Activated CD4-positive, alpha-beta T cell treated with anti-CD3 and anti-CD28 coated beads, Interleukin-10, Interleukin-2, amounts not matched to agents 100 ng/mL and 50 ng/mL, durations not matched to agents 16 hours and 8 hours (primary cell): ENCODE measurements around the gene IFIT2.
"Not testable (repeated sequence)": the region's sequence is repeated elsewhere in the genome, so short reads cannot be mapped to it uniquely, and the experiment has no call there.

ENCODE experiments used
- DNase-seq: peaks from one replicate; pipeline ENCODE4 v3.0.0-alpha.2; 2020

Gene IFIT2

DNA sequence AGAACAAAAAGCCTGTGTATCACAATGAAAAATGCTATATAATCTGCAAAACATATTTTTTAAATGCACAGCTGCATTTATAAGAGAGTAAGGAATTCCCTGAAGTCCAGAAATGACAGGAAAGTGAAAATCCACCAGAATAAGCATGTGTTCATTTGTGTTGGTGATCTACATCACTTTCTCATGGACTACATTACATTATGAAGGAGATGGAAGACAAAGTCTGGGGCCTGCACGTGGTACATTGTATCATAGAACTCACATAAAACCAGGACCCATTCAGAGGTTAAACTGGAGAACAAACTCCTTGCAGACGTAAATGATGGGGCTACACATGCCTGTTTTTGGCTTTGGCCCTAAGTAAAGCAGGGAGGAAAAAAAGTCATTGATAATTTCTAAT lies 42.3 kb downstream of the IFIT2 start:
- no peak for DNase-seq

DNA sequence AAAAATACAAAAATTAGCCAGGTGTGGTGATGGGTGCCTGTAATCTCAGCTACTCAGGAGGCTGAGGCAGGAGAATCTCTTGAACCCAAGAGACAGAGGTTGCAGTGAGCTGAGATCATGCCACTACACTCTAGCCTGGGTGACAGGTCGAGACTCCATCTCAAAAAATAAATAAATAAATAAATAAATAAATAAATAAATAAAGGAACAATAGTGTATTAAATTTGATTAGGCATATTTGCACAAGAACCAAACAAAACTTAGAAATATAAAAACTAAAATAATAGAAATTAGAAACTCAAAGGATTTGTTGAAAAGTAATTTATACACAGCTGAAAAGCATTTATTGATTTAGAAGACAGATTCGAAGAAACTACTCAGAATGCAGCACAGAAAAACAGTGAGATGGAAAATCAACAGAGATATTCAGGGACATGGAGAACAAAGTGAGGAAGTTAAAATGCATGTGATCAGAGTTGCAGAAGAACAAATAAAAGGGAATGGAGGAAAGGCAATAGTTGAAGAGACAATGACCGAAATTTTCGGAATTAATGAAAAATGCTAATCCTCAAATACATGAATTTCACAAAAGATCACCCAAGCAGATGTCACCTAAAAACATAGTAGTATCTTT lies 43.6 kb downstream of the IFIT2 start:
- DNase-seq, result no peak

- no peak for DNase-seq
Observed at GRCh38 chr10:89346405-89347254, 44.8 kb downstream of the IFIT2 start.

GRCh38 chr10:89347701-89348457 lies 46.0 kb downstream of the IFIT2 start:
- DNase-seq, result no peak

DNA sequence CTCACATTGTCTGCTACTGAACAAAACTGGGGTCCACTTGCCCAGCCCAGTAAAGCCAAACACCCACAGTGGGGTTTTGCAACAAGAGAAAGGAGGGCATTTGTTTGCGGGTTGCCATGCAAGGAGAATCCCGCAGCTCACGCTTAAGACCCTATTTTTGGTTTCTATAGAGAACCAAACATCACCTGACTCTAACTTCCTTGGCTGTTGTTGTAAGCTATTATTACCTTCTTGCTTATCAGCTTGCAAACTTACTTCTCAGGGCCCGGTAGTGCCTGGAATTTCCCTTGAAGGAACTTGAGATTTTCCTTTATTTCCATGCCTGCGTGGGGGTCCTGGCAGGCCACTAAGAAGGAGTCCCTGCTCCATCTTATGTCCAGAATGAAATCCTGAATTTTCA lies 46.6 kb downstream of the IFIT2 start:
- DNase-seq, result no peak

DNA sequence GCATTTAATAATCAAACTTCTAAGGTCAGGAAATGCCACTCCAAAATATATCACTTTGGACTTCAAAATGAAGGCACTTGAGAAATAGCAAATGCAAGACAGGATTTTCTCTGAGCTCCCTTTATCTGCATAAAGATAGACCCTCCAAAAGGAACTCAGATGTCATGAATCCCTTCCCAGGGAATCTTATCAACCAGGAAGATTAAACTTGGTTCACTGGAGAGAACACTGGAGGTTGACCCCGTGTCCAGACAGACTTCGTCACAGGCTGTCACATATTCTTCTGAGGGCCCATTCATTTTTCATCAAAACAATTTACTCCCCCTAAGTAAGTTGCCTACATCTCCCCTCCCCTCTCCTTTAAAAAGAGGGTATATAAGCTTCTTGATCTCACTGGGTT lies 47.1 kb downstream of the IFIT2 start:
- no peak for DNase-seq

DNA sequence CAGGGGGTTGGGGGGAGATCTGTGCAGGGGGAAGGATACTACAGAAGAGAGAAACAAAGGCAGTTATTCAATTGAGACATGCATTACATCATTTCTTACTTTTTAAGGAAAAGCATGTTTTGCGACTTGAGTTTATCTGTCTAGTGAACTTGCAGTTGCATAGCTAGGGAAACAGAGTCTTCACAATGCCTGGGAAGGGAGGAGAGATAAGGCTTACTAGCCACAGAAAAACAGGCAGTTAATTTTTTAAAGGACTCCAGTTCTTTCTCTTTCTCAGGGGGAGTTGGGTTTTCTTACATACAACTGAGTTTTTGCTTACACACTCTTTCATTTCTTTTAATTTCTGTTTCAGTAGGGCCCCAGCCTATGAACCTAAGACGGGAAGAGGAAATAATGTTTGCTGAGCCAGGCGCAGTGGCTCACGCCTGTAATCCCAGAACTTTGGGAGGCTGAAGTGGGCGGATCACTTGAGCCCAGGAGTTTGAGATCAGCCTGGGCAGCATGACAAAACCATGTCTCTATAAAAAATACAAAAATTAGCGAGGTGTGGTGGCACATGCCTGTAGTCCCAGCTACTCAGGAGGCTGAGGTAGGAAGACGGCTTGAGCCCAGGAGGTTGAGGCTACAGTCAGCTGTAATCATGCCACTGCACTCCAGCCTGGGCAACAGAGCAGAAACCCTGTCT lies 48.9 kb downstream of the IFIT2 start:
- not testable (repeated sequence) for DNase-seq

GRCh38 chr10:89351412-89351779 lies 49.5 kb downstream of the IFIT2 start:
- DNase-seq, result peak; percentile 73

GRCh38 chr10:89351780-89352597 lies 50.1 kb downstream of the IFIT2 start:
- DNase-seq, result no peak

DNA sequence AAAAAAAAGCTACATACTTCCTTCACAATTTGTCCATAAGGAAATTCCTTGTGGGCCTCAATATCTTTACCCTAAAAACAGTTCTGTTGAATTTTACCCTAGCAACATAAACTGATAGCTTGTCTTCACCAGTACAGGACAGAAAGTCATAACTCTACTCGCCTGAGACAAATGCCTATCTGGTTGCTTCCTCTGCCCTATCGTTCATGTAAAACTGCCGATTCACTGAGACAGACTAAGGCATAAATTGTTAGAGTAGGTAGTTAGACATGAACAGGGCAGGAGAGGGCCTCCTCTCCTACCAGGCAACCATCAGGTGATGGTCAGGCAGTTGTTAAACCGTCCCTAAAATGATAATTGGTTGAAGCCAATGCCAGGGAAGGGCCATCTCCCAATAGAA lies 51.0 kb downstream of the IFIT2 start:
- no peak for DNase-seq

- DNase-seq, result no peak
Observed at GRCh38 chr10:89355394-89355931, 53.6 kb downstream of the IFIT2 start.

DNA sequence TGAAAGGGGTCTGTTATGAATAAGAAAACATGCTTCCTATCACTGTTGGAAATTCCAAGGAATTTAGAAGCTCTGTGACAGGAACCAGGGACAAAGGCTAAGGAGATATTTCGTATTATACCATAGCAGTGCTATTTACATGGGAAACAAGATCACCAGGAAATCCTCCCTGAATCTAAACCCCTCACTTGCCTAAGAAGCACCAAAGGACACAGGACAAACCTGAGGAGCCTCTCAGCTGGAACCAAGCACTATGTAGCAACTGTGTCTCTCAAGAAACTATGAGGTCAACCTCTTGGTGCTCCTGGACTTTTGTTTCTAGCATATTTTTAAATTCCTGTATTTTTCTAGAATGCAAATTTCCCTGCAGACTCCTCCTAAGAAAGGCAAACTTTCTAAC lies 55.2 kb downstream of the IFIT2 start:
- no peak for DNase-seq

- DNase-seq, result no peak
Observed at GRCh38 chr10:89357975-89358374, 56.1 kb downstream of the IFIT2 start.
